GM11168 (cell line): ENCODE data around the gene ANKRD33B.

Source experiments
- in situ Hi-C: fragments of 300-500 bp; cut with MboI; formaldehyde crosslinking; loops from one replicate; pipeline ENCODE4 v1.12.0; 2022; ENCODE audit warnings: low sequenced_read_pairs; ENCODE audit not compliant: unreplicated experiment

ANKRD33B gene

GRCh38 chr5:10630744-10631143 is 66.9 kb downstream of the ANKRD33B start:
- in situ Hi-C loops: loop anchor here (5.0 to 10.0 kb wide), 2 partner anchors 63 to 144 kb away; no protein-coding TSS in a partner anchor

GRCh38 chr5:10631316-10631996 is 67.6 kb downstream of the ANKRD33B start:
- in situ Hi-C loops: loop anchor here (5.0 to 10.0 kb wide), 2 partner anchors 64 to 143 kb away; no protein-coding TSS in a partner anchor

- in situ Hi-C loops: loop anchor here (5.0 to 10.0 kb wide), 2 partner anchors 65 to 143 kb away; no protein-coding TSS in a partner anchor
These were observed 68.4 kb downstream of the ANKRD33B start for GRCh38 chr5:10632110-10632761.

- in situ Hi-C loops: loop anchor here (5.0 to 10.0 kb wide), 2 partner anchors 66 to 141 kb away; no protein-coding TSS in a partner anchor
These were observed 69.6 kb downstream of the ANKRD33B start for GRCh38 chr5:10633271-10634049.

- in situ Hi-C loops: loop anchor here (5.0 to 10.0 kb wide), 2 partner anchors 67 to 141 kb away; no protein-coding TSS in a partner anchor
These were observed 70.2 kb downstream of the ANKRD33B start for GRCh38 chr5:10634050-10634449.

GRCh38 chr5:10634562-10634961 is 70.7 kb downstream of the ANKRD33B start:
- in situ Hi-C loops: loop anchor here (5.0 to 10.0 kb wide), 2 partner anchors 67 to 140 kb away; no protein-coding TSS in a partner anchor

GRCh38 chr5:10635257-10635866 is 71.5 kb downstream of the ANKRD33B start:
- in situ Hi-C loops: loop anchor here (10.0 kb wide), 1 partner anchor 139 kb away; no protein-coding TSS in a partner anchor

- in situ Hi-C loops: loop anchor here (10.0 kb wide), 1 partner anchor 139 kb away; no protein-coding TSS in a partner anchor
These were observed 72.0 kb downstream of the ANKRD33B start for GRCh38 chr5:10635867-10636350.

- in situ Hi-C loops: loop anchor here (10.0 kb wide), 1 partner anchor 138 kb away; no protein-coding TSS in a partner anchor
These were observed 72.7 kb downstream of the ANKRD33B start for GRCh38 chr5:10636363-10637142.

- in situ Hi-C loops: loop anchor here (10.0 kb wide), 1 partner anchor 137 kb away; no protein-coding TSS in a partner anchor
These were observed 74.1 kb downstream of the ANKRD33B start for GRCh38 chr5:10637944-10638343.

GRCh38 chr5:10638723-10639122 is 74.9 kb downstream of the ANKRD33B start:
- in situ Hi-C loops: loop anchor here (10.0 kb wide), 1 partner anchor 136 kb away; no protein-coding TSS in a partner anchor

- in situ Hi-C loops: loop anchor here (10.0 kb wide), 1 partner anchor 135 kb away; no protein-coding TSS in a partner anchor
These were observed 76.0 kb downstream of the ANKRD33B start for GRCh38 chr5:10639846-10640368.

GRCh38 chr5:10642367-10642766 is 78.5 kb downstream of the ANKRD33B start:
- in situ Hi-C loops: no loop called here

GRCh38 chr5:10644192-10644591 is 80.3 kb downstream of the ANKRD33B start:
- in situ Hi-C loops: no loop called here

- in situ Hi-C loops: no loop called here
These were observed 81.3 kb downstream of the ANKRD33B start for GRCh38 chr5:10645146-10645545.

- in situ Hi-C loops: no loop called here
These were observed 81.8 kb downstream of the ANKRD33B start for GRCh38 chr5:10645671-10646070.

- in situ Hi-C loops: no loop called here
These were observed 83.8 kb downstream of the ANKRD33B start for GRCh38 chr5:10647640-10648039.

- in situ Hi-C loops: no loop called here
These were observed 85.2 kb downstream of the ANKRD33B start for GRCh38 chr5:10648806-10649665.
